ENCODE results near the gene NEO1. TPM values are rescaled to one million over a fixed set of nuclear protein-coding genes. Genes with fewer than 3 reads are reported as not detected.

NEO1 gene
- total RNA-seq, 1 donor, result 60.5 TPM

DNA sequence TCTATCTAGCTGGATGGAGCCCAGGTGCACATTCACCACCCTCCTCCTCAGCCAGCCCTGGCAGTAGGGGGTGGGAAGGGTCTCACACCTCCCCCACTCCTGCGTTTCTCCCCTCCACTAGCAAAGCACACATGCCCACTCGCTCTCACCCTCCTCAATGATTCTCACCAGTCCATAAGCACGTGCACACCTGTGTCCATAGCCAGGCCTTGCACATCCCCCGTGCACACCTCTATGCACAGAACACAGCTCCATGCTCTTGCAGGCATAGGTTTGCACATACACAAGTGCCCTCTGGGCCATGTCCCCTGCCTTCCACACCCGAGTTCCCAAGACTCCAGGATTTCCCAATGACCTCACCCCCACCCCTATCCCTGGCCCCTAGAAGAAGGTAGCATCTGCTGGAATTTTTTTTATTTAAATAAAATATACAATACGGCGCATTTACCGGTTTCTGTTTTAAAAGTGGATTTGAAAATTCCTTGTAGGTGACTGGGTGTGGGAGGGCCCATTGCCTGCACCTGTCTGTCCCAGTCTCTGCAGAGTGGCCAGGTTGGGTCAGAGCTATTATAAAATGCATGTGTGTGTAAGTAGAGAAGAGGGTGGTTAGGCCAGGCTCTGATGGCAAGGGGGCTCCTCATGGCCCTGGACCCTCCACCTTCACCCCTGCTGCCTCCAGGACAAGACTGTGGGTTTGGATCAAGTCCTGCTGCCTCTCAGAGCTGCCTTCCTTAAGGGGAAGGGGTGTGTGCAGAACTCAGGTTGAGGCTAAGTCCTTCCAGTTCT is 267.4 kb downstream of the NEO1 start:
- H3K4me3 ChIP-seq (ENCODE audit: low read depth, low read length), result no peak overlapping the region
- TF ChIP-seq CTCF (IDR thresholded peaks at IDR 0.05; ENCODE audit: insufficient read depth, low read depth, low read length), result no peak
- no peak for DNase-seq (ENCODE audit: low read depth)

DNA sequence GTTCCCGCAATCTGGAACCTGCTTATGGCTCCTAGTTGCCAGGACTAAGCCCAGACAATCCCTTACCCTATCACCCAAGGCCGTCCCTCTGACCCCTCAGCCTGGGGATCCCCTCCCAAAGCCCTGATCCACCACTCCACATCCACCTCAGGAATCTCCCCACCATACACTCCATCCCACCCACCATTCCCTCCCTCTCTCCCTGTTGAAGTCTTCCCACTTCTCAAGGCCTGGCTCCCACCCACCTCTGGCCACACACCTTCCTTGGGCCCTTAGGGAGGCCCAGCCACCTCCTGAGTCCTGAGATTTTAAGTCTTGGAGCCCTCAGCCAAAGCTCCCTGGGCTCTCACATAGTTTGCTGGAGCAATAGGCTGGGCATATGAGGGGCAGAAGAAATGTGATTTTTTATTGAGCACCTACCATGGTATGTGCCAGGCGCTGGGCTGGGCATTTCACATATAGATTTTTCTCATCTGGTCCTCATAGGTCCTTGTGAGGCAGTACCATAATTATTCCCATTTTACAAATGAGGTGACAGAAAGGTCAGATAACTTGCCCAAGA is 268.4 kb downstream of the NEO1 start:
- no peak overlapping the region for H3K4me3 ChIP-seq (ENCODE audit: low read depth, low read length)
- TF ChIP-seq CTCF (IDR thresholded peaks at IDR 0.05; ENCODE audit: insufficient read depth, low read depth, low read length), result no peak
- DNase-seq (ENCODE audit: low read depth), result no peak

DNA sequence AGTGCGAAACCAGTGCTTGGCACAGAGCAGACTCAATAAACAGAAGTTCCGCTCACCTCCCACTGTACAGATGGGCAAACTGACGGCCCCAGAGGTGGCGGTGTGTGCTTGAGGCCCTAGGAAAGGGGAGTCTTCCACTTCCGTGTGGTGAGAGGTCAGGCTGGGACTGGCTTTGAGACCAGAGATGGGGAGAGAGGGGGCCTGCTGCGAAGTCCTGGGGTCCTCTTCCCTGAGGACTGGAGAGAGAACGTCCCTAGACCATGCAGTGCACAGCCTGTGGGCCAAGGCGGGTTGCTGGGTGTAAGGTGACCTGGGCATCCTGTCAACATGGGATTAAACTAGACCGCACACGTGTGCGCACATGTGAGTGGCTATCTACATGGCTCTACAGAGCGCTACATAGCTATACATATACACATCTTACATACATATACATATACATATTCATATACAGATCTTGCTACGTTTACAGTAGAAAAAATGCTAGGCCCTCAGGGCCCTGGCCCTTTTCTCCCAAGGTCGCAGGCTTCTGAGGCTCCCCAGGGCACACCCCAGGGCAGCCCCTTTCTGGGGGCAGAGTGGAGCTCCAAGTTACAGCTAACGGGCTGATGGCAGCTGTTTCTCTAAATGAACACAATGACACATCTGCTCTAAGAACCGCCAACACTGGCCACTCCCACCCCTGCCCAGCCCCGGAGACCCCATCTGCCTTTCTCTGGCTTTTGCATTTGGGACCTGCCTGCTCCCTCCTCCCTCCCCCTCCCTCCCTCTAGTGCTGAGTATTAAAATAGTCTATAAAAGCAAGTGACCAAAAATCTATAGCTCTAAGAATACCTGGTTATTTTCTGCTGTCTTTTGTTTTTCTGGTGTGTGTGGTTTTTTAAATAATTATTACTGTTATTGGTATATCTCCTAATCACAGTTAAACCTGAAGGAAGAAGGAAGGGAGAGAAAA is 269.5 kb downstream of the NEO1 start:
- H3K4me3 ChIP-seq (ENCODE audit: low read depth, low read length), result no peak overlapping the region
- no peak for TF ChIP-seq CTCF (IDR thresholded peaks at IDR 0.05; ENCODE audit: insufficient read depth, low read depth, low read length)
- no peak for DNase-seq (ENCODE audit: low read depth)

DNA sequence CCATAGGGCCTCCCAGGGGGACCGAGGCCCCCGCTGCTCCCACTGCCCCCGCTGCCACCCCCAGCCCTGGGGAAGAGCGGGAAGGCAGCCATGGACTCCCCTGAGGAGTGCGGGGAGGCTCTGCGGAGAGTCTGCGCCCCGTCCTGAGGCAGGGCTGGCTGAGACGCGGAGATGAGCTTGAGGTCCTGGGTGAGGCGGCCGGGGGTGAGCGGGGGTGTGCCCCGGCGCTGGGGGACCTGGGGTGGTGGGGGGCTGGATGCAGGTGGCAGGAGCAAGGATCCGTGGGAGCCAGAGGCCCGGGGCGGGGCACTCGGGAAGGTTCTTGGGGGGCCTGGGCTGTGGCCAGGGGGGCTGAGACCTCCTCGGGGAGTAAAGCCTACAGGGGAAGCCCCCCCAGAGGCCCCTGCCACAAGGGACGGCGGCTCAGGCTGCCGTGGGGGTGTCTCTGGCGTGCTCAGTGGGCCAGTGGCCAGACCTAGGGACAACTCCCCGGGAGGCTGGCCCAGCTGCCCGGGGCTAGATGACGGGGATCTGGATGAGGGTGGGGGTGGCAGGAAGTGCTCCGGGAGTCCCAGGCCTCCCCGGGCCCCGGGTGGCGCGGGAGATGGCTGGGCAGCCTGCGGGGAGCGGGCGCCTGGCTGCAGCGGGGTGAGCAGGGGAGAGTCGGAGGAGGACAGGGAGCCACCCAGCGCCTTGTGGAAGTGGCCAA is 270.6 kb downstream of the NEO1 start:
- no peak for DNase-seq (ENCODE audit: low read depth)
- no peak for TF ChIP-seq CTCF (IDR thresholded peaks at IDR 0.05; ENCODE audit: insufficient read depth, low read depth, low read length)
- H3K4me3 ChIP-seq (ENCODE audit: low read depth, low read length), result no peak overlapping the region

GRCh38 chr15:73323374-73323955 is 271.2 kb downstream of the NEO1 start:
- no peak for TF ChIP-seq CTCF (IDR thresholded peaks at IDR 0.05; ENCODE audit: insufficient read depth, low read depth, low read length)
- H3K4me3 ChIP-seq (ENCODE audit: low read depth, low read length), result no peak overlapping the region
- DNase-seq (ENCODE audit: low read depth), result no peak

DNA sequence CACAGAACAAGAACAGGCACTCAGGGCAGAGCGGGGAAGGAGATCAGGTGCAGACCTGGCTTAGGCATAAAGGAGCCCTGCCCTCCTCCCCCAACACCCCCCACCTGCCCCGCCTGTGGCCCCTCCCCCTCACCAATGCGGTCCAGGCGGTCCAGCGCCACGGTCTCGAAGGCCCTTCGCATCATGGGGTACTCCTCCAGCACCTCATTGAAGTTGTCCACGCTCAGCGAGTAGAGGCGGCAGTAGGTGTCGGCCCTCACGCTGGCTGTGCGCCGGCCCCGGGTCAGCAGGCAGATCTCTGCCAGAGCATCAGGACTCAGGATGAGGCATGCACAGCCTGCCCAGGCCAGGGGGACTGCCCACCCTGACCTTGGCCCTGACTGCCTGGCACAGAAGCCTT is 271.7 kb downstream of the NEO1 start:
- no peak overlapping the region for H3K4me3 ChIP-seq (ENCODE audit: low read depth, low read length)
- no peak for DNase-seq (ENCODE audit: low read depth)
- TF ChIP-seq CTCF (IDR thresholded peaks at IDR 0.05; ENCODE audit: insufficient read depth, low read depth, low read length), result no peak
